Measurements from ENCODE around the gene KIAA0513.
"Not testable (repeated sequence)": the region's sequence is repeated elsewhere in the genome, so short reads cannot be mapped to it uniquely, and the experiment has no call there.

The KIAA0513 gene

GRCh38 chr16:85052536-85052935 is 24.9 kb downstream of the KIAA0513 start:
- DNase-seq, result no peak

- not testable (repeated sequence) for DNase-seq
Measured at GRCh38 chr16:85054321-85054720, 26.7 kb downstream of the KIAA0513 start.

- no peak for DNase-seq
Measured at GRCh38 chr16:85054948-85055492, 27.4 kb downstream of the KIAA0513 start.

GRCh38 chr16:85055493-85056210 is 28.1 kb downstream of the KIAA0513 start:
- DNase-seq, result no peak

GRCh38 chr16:85056211-85056748 is 28.7 kb downstream of the KIAA0513 start:
- no peak for DNase-seq

- no peak for DNase-seq
Measured at GRCh38 chr16:85057212-85057889, 29.8 kb downstream of the KIAA0513 start.

GRCh38 chr16:85057948-85058347 is 30.4 kb downstream of the KIAA0513 start:
- DNase-seq, result no peak

- no peak for DNase-seq
Measured at GRCh38 chr16:85058909-85059308, 31.3 kb downstream of the KIAA0513 start.

- DNase-seq, result no peak
Measured at GRCh38 chr16:85061566-85061965, 34.0 kb downstream of the KIAA0513 start.

- no peak for DNase-seq
Measured at GRCh38 chr16:85062323-85062722, 34.7 kb downstream of the KIAA0513 start.

- DNase-seq, result no peak
Measured at GRCh38 chr16:85062845-85063244, 35.2 kb downstream of the KIAA0513 start.

GRCh38 chr16:85064186-85064585 is 36.6 kb downstream of the KIAA0513 start:
- DNase-seq, result no peak

GRCh38 chr16:85065099-85065498 is 37.5 kb downstream of the KIAA0513 start:
- DNase-seq, result no peak

GRCh38 chr16:85066346-85066885 is 38.8 kb downstream of the KIAA0513 start:
- DNase-seq, result no peak

GRCh38 chr16:85067024-85067423 is 39.4 kb downstream of the KIAA0513 start:
- no peak for DNase-seq

GRCh38 chr16:85067426-85067825 is 39.8 kb downstream of the KIAA0513 start:
- DNase-seq, result no peak

GRCh38 chr16:85068746-85069145 is 41.2 kb downstream of the KIAA0513 start:
- no peak for DNase-seq

GRCh38 chr16:85069171-85069570 is 41.6 kb downstream of the KIAA0513 start:
- DNase-seq, result no peak

GRCh38 chr16:85072076-85072860 is 44.7 kb downstream of the KIAA0513 start:
- no peak for DNase-seq

GRCh38 chr16:85072947-85073346 is 45.4 kb downstream of the KIAA0513 start:
- no peak for DNase-seq

- DNase-seq, result no peak
Measured at GRCh38 chr16:85074225-85074914, 46.8 kb downstream of the KIAA0513 start.

- no peak for DNase-seq
Measured at GRCh38 chr16:85075236-85075924, 47.8 kb downstream of the KIAA0513 start.
